DMS114 treated with DMSO at 0.1 percent for 48 hours (cell line): Measurements from ENCODE around the gene SLC1A4.
A peak's percentile ranks its signal among the peaks of the same experiment; 100 is the strongest.
"Not testable (repeated sequence)": the region's sequence is repeated elsewhere in the genome, so short reads cannot be mapped to it uniquely, and the experiment has no call there.

ENCODE experiments used
- DNase-seq: peaks from one replicate; lab custom pipeline; 2025; ENCODE audit not compliant: unreplicated experiment; lab: John Stamatoyannopoulos, UW

Gene SLC1A4

DNA sequence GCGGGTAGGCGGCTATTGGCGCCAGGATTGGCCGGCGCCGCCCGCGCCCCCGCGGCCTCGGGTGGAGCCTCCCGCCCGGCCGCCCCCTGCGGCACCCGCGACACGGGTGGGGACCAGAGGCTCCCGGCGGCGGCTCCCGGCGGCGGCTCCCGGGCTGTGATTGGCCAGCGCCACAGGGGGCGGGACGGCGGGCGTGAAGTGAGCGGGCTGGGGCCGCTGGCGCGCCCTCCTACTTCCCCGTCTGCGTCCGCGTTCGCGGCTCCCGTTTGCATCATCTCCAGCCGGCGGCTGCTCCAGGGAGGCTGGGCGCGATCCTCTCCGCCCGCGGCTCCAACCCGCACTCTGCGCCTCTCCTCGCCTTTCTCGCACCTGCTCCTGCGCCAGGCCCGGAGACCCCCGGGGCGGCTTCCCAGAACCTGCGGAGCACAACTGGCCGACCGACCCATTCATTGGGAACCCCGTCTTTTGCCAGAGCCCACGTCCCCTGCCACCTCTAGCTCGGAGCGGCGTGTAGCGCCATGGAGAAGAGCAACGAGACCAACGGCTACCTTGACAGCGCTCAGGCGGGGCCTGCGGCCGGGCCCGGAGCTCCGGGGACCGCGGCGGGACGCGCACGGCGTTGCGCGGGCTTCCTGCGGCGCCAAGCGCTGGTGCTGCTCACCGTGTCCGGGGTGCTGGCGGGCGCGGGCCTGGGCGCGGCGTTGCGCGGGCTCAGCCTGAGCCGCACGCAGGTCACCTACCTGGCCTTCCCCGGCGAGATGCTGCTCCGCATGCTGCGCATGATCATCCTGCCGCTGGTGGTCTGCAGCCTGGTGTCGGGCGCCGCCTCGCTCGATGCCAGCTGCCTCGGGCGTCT is at the start of gene SLC1A4:
Gene SLC1A4, plus strand, starts transcription at position 274 of the 856 bp plus-strand sequence. Its CDS starts 245 bp downstream, at position 519.
- DNase-seq = peak; percentile 53

DNA sequence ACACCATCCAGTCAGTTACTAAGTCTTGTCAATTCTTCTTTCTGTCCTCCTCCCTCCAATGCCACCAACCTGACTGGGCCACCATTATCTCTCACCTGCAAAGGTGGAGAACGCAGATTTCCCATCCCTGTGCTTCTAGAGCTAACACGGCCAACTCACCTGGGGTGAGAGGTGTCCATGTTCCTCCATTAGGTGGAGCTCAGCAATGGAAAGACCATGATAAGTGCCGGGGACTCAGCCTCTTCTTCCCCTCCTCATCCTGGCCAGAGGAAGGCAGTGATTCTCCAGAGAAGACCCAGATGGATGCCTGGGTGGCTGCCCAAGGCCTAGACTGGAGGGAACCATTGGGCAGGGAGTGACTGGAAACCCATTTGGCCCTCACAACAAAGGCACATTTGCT is 48.1 kb upstream of the SLC1A4 start:
- no peak for DNase-seq

DNA sequence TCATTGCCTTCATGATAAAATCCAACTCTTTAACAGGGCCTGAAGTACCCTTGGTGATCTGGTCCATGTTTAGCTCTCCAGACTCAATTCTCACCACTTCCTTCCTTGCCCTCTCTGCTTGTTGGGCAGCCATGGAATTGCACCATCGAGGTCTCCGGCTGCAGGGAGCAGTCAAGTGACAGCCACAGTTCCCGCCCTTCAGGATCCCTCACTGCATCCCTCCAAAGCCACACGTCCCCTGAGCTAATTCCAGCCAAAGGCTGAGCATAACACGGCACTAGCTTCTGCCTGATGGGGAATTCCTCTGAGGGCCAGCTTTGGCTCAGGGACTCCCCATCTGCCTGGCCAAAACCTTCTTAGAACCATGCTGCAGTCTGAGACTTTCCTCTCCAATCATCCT is 47.4 kb upstream of the SLC1A4 start:
- DNase-seq = no peak

DNA sequence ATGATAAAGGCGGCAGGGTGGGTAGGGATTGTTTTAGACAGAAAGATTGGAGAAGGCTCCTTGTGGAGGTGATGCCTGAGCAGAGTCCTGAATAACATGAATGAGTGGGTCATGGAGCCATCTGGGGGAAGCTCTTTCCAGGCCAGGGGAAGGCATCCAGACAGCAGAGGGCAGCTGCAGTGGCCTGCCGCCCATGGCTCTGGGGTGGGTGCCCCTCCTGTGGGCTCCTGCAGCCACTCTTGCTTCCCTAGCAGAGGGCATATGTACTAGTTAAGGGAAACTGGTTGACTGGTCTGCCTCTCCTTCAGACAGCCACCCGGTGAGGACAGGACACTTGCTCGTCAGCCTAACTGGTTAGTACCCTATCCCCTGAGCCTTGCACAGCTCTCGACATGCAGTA is 46.5 kb upstream of the SLC1A4 start:
- no peak for DNase-seq

DNA sequence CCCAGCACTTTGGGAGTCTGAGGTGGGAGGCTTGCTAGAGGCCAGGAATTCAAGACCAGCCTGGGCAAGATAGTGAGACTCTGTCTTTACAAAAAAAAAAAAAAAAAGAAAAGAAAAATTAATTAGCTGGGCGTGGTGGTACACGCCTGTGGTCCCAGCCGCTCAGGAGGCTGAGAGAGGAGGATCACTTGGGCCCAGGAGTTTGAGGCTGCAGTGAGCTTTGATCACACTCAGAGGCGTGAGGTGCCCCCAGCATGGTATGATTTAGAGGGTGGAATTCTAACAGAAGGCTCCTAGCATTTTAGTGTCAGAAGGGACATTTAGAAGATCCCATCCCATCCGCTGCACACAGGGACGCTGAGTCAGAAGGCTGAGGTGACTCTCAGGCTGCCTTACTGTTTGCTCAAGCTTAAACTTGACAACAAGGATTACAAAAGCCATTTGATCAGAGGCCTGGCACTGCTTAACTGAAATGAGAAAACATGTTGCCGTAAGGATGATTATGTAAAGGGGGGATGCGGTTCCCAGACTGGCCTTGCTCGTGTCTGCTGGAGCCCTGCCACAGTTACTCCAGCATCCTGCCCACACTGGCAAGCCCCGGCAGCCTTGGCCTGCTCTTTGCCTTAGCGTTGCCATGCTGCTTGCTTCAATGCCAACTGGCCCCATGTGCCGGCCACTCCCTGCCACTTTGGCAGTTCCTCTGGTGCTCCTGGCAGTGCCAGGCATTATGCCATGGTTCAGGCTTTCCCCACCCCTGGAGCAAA is 45.6 kb upstream of the SLC1A4 start:
- DNase-seq = no peak

DNA sequence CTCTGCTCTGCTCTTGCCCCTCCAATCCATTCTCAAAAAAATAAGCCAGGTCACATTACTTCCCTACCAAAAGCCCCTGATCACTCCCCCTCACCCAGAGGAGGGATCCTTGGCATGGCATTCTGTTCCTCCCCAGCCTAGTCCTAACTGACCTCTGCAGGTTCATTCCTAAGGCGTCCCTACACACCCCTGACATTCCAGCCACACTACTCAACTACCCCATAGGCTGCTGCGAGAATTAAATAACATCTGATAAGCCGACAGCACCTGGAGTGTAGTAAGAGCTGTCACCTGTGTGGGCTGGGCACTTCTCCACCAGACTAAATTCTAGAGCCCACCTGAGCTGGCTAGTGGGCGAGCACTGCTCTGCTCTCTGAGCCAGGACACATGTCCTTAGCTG is 44.7 kb upstream of the SLC1A4 start:
- DNase-seq = no peak

DNA sequence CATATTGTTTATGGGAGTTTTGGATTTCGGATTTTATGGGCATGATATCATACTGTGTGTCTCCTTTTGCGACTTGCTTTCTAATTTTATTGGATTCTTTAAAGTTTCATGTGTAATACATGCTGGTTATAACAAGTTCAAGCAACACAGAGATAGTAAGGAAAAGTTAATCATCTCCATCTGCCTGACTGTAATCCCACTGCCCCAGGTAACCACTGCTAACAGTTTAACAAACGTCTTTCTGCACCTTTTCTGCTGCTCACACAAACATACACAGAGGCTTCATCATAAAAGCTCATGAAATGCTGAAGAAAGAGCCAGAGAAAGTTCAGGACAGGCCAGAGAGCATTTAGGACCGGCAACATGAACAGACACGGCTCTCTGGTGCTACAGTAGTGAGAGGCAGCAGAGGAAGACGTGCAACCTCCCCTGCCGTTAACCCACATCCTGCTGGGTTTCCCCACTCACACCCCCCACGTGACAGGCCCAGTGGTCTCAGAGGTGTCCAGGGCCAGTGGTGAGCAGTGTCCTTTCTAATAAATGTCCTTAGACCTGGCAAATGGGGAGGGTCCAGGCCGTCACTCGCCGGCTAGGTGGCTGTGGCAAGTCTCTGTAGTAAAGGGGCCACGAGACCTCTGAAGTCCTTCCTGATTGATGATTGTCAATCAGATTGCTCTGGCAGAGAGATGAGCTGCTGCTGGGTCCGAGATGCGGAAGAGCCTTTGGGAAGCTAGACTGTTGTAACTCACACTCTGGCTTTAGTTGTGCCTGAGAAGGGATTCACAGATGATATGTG is 43.0 kb upstream of the SLC1A4 start:
- no peak for DNase-seq

DNA sequence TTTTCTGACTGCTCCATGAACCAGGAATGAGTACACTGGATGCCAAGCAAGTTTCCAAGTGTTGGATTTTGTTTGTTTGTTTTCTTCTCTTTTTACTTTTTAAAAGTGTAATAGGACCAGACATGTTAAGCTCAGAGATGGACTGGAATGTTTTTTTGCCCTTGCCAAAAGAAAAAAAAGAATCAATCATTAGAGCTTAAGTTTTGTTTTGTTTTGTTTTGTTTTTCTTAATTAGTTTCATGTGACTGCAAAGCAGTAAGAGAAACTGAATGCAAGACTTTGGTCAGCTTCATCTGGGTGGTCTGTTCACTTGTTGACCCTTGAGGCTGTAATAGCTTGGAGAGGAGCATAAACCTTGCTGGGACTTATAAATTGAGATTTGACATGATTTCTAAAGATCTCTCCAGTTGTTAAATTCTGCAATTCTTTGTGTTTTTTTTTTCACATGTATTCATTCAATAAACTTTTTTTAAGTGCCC is 42.4 kb upstream of the SLC1A4 start:
- no peak for DNase-seq

DNA sequence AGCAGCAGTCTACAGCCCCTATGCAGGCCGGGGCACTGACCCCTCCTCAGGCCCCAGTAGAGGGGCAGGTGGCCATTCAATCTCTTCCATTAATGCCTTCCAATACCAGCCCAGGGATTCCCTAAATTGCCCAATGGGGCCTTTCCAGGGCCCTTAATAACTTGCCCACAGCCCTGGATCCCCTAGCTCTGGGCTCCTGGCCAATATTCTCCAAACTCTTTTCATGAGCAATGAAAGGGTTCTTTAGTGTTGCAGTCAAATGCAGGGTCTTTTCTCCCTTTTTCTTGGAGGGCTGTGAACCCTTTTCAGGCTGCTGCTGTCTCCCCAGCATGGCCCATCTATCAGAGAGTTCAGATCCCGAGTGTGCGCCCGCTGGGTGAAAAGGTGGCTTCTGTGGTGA is 41.3 kb upstream of the SLC1A4 start:
- no peak for DNase-seq

DNA sequence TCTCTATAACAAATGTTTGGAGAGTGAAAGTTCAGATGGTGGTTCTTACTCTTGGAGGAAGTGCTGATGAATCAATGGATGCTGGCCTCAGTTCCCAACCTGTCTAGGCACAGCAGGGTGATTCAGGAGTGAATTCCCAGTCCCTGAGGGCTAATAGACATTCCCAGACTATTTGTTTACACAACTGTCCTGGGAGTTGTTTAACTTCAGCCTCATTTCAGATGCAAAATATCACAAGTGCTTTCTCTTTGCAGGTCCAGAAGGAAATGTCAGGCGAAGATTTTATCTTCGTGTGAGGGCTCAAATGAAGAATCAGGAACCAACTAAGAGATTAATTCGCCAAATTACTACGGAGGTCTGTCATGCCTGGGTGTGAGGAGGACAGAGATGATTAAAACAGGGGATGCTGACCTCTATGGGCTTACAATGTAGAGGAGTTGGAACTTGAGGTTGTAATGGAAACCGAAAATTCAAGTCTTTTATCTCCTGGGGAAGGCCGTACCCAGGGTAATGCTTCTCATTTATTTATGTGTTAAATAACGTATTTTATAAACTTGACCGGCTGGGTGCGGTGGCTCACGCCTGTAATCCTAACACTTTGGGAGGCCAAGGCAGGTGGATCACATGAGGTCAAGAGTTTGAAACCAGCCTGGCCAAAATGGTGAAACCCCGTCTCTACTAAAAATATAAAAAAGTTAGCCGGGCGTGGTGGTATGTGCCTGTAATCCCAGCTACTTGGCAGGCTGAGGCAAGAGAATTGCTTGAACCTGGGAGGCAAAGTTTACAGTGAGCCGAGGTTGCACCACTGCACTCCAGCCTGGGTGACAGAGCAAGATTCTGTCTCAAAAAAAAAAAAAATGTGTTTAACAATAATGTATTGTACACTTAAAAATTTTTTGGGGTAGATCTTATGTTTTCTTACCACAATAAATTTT is 38.7 kb upstream of the SLC1A4 start:
- DNase-seq = no peak

DNA sequence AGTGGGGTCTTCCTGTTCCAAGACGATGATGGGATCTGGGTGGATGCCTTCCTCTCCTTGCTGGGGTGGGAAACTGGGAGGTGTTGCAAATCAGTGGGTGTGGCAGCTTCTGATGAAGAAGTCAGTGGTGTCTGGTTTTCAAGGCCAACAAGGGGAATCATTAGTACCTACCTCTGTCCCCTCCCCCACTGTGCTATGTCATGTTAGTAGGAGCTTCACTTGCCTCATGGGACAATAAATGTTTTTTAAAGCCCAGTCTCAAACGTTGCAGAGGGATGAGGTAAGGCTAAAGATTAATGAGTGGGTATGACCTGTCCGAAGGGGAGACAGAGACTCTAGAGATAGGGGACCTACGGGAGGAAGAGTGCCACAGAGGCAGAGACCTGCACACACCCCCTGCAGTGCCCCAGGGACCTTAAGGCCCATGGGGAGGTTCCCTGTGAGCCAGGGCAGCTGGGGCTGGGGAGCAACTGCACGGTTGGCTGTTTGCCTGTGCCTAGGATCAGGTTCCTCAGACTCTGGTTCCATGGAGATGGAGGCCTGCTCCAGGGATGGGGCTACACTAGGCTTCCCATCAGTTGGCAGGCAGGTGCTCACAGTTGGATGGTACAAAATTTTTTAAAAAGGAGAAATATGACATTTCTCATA is 37.8 kb upstream of the SLC1A4 start:
- DNase-seq = no peak

DNA sequence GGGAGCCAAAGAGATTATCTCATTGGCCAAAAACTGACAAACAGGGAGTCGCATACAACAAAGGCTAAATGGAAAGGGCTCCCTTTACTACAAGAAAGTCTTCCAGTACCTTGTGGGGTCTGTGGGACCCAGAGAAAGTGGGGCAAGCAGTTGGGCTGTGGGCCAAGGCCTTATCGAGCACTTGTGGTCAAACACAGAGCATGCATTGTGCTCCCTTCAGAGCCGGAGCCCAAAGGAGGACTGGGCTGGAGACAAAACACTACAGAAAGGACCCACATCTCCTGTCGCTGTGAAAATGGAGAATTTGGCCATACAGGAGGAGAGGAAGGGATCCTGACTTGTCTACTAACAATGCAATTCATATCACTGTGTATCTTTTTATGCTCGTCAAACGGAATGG is 37.1 kb upstream of the SLC1A4 start:
- no peak for DNase-seq

DNA sequence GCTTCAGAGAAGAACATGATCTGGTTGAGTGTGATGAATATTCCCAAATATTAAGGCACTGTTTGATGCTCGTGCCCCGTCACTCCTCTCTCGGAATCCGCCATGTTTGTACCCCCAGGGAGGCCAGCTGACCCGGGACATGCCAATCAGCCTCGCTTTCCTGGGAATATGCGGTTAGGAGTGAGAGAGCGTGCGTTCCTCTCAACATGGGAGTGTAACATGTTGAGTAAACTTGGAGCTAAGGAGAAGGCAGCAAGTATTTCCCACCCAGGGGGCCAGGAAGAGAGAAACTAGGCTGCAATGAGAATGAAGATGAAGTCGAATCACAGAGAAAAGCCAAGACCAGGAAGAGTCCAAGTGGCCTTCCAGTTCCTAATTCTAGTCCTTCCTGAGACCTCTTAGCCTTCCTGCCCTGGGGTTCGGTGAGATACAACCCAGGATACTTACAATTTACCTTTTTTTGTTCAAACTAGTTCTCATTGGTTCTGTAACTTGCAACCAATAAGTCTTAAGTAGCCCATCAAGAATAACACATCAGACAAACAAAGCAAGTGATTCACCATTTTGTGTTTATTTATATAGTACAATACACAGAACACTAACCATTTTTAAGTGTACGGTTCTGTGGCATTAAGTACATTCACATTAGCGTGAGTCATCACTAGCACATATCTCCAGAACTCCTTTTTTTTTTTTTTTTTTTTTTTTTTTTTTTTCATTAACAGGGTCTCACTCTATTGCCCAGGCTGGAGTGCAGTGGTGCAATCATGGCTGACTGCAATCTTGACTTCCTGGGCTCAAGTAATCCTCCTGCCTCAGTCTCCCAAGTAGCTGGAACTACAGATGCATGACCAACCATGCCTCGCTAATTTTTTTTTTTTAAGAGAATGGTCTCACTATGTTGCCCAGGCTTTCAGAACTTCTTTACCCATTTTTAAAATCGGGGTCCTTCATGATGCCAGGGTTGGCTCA is 36.4 kb upstream of the SLC1A4 start:
- DNase-seq = no peak

DNA sequence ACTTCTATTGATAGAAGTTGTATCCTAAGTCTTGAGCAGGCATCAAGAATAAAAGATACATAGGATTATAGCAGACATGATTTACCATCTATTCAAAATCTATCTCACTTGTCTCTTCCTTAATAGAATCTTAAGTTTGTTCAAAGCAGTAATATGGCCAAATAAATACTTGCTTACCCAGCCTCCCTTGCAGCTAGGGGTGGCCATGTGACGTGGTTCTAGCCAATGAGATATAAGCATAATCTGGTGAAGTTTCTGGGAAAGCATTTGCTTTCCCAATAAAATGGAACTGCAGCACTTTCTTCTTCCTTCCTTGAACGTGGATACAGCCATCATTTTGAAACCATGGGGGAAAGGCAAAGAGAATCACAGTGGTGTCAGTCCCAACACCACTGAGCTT is 33.7 kb upstream of the SLC1A4 start:
- DNase-seq = no peak

DNA sequence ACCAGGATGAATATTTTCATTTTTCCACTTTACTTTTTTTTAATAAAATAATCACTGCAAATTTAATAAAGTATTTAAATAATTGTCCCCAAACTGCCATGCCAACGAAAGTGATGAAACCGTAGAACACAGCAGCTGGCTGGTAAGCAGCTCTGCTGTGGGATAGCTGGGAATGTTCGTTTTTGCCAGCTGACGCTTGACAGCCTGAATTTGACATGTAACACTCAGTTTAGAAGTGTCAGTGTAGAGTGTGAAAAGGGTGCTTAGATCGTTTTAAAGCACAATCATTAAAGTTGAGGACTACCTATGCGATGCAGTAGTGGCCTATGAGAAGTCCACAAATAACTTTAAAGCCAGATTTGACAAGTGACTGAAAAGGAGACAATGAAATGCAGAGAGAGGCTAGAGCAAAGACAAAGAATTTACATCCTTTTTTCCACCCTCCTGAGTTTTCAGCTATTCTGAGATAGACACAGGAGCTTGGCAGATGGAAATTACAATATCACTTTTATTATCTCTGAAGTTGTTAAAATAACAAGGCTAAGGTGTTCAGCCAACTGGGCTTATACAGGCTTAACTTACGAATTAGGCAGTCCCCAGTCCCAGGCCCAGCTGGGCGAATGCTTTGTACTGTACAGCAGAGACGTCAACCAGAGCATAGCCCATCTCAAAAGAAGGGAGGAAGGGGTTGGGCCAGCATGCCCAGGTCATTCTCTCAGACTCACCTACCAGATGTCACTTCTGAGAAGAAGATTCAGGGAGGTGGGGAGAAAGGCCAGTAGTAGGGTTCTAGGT is 31.9 kb upstream of the SLC1A4 start:
- no peak for DNase-seq

DNA sequence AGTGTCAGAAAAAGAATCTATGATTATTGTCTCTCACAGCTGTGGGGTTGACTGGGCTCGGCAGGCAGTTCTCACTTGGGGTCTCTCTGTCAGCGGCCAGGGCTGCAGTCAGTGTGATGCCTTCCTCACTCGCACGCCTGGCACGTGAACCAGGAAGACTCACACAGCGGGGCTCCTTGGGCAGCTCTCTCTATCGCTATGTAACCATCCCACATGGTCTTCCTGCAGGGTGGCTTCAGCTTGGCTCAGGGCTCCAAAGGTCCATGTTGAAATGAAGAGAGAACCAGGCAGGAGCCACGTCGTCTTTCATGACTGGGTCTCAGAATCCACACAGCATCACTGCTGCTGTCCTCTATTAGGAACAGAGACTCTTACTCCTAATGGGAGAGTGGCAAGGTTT is 30.6 kb upstream of the SLC1A4 start:
- DNase-seq = no peak

DNA sequence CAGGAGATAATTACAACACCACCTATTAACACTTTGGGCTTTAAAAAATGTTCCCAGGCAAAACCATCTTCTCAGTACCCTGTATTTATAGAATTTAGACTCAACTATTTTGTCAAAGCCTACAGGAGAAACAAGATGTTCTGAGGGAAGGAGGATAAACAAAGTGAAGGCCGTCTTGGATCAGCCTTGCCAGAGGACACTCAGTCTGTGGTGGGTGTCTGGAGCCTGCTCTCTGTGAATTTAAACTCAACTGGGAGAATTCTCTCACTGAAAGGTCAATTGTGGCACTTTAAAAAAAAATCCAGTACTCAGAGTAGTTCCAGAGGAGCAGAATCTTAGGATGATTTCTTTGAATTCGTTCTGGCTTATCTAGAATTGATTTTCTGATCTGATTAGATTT is 28.4 kb upstream of the SLC1A4 start:
- no peak for DNase-seq

DNA sequence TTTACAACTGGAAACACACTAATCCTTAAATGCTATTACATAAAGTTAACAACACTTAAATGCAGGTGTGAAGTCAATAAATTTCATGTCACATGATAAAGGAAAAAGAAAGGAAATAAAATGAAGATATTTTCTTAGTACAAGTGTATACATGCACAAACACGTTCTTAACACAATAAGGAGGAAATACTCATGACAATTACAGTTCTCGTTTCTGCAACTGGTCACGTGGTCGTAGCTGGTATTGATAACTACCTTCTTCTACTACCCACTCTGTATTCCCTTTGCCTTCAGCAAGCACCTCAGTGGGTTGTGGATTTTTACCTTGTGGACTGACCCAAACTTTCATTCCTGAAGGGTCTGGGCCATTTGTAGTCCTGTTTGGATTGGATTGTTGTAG is 26.1 kb upstream of the SLC1A4 start:
- DNase-seq = not testable (repeated sequence)
